SK-N-SH treated with all-trans-retinoic acid at 6 μM for 48 hours (cell line): ENCODE results near the gene NDFIP1.

Experiments
- ATAC-seq: fragments of 200-7000 bp; cut with Tn5 transposase; 3 replicates; pipeline ENCODE4 v1.9.1; 2020; ENCODE audit warnings: mild to moderate bottlenecking, moderate library complexity
- BACH2 ChIP-seq: fragments of 250-450 bp; sonication (Bioruptor Pico); IDR thresholded peaks from 2 replicates; pipeline ENCODE4 v1.9.0; 2021; ENCODE audit warnings: mild to moderate bottlenecking, borderline replicate concordance
- CSDC2 ChIP-seq: fragments of 250-450 bp; sonication (Bioruptor Pico); IDR thresholded peaks from 2 replicates; pipeline ENCODE4 v1.5.0; 2020; ENCODE audit warnings: mild to moderate bottlenecking, moderate library complexity
- ESRRG ChIP-seq: fragments of 250-450 bp; sonication (Bioruptor Pico); IDR thresholded peaks from 2 replicates; pipeline ENCODE4 v1.6.1; 2021; ENCODE audit warnings: mild to moderate bottlenecking
- GLIS3 ChIP-seq: fragments of 250-450 bp; sonication (Bioruptor Pico); IDR thresholded peaks from 2 replicates; pipeline ENCODE4 v1.5.0; 2020; ENCODE audit warnings: mild to moderate bottlenecking, moderate library complexity
- ISL1 ChIP-seq: fragments of 250-450 bp; sonication (Bioruptor Pico); IDR thresholded peaks from 2 replicates; pipeline ENCODE4 v2.1.2; 2022; ENCODE audit warnings: mild to moderate bottlenecking, moderate library complexity
- OSR1 ChIP-seq: fragments of 250-450 bp; sonication (Bioruptor Pico); IDR thresholded peaks from 2 replicates; pipeline ENCODE4 v1.8.0; 2022; ENCODE audit warnings: moderate library complexity, mild to moderate bottlenecking, inconsistent platforms
- PPARA ChIP-seq: fragments of 250-450 bp; sonication (Bioruptor Pico); IDR thresholded peaks from 2 replicates; pipeline ENCODE4 v1.5.0; 2020; ENCODE audit warnings: mild to moderate bottlenecking, borderline replicate concordance
- RARB ChIP-seq: fragments of 250-450 bp; sonication (Bioruptor Pico); IDR thresholded peaks from 2 replicates; pipeline ENCODE4 v1.8.0; 2021; ENCODE audit warnings: mild to moderate bottlenecking, moderate library complexity
- SNAI2 ChIP-seq: fragments of 250-450 bp; sonication (Bioruptor Pico); IDR thresholded peaks from 2 replicates; pipeline ENCODE4 v1.5.0; 2020; ENCODE audit warnings: mild to moderate bottlenecking, moderate library complexity
- TCF4 ChIP-seq: fragments of 250-450 bp; sonication (Bioruptor Pico); IDR thresholded peaks from 2 replicates; pipeline ENCODE4 v1.8.0; 2021; ENCODE audit warnings: mild to moderate bottlenecking, moderate library complexity, borderline replicate concordance
- TOX ChIP-seq: fragments of 250-450 bp; sonication (Bioruptor Pico); IDR thresholded peaks from 2 replicates; pipeline ENCODE4 v1.8.0; 2021; ENCODE audit warnings: mild to moderate bottlenecking, moderate library complexity, borderline replicate concordance
- ZC3H10 ChIP-seq: fragments of 250-450 bp; sonication (Bioruptor Pico); IDR thresholded peaks from 2 replicates; pipeline ENCODE4 v1.5.1; 2021; ENCODE audit warnings: mild to moderate bottlenecking, moderate library complexity
- ZFP3 ChIP-seq: fragments of 250-450 bp; sonication (Bioruptor Pico); IDR thresholded peaks from 2 replicates; pipeline ENCODE4 v1.5.0; 2020; ENCODE audit warnings: mild to moderate bottlenecking, moderate library complexity
- ZNF565 ChIP-seq: fragments of 450-650 bp; formaldehyde crosslinking; conservative IDR thresholded peaks from 2 replicates; pipeline ENCODE4 v1.5.0; 2020; ENCODE audit warnings: low read depth, mild to moderate bottlenecking, moderate library complexity
- ZNF70 ChIP-seq: fragments of 450-650 bp; formaldehyde crosslinking; IDR thresholded peaks from 2 replicates; pipeline ENCODE4 v1.5.0; 2020; ENCODE audit warnings: mild to moderate bottlenecking, moderate library complexity
- ZNF8 ChIP-seq: fragments of 450-650 bp; formaldehyde crosslinking; IDR thresholded peaks from 2 replicates; pipeline ENCODE4 v1.5.0; 2020; ENCODE audit warnings: mild to moderate bottlenecking, moderate library complexity
- TF ChIP-seq, protein P1 (sequence below): fragments of 250-450 bp; sonication (Bioruptor Pico); IDR thresholded peaks from 2 replicates; pipeline ENCODE4 v1.8.0; 2020; ENCODE audit warnings: mild to moderate bottlenecking, moderate library complexity, borderline replicate concordance
- TF ChIP-seq, protein P2 (sequence below): fragments of 250-450 bp; sonication (Bioruptor Pico); IDR thresholded peaks from 2 replicates; pipeline ENCODE4 v1.5.1; 2021; ENCODE audit warnings: mild to moderate bottlenecking, moderate library complexity
- TF ChIP-seq, protein P3 (sequence below): fragments of 250-450 bp; sonication (Bioruptor Pico); IDR thresholded peaks from 2 replicates; pipeline ENCODE4 v1.8.0; 2021; ENCODE audit warnings: low read depth, mild to moderate bottlenecking, moderate library complexity, borderline replicate concordance
- TF ChIP-seq, protein P4 (sequence below): fragments of 250-450 bp; sonication (Bioruptor Pico); IDR thresholded peaks from 2 replicates; pipeline ENCODE4 v1.5.0; 2020; ENCODE audit warnings: mild to moderate bottlenecking, moderate library complexity

The NDFIP1 gene

DNA sequence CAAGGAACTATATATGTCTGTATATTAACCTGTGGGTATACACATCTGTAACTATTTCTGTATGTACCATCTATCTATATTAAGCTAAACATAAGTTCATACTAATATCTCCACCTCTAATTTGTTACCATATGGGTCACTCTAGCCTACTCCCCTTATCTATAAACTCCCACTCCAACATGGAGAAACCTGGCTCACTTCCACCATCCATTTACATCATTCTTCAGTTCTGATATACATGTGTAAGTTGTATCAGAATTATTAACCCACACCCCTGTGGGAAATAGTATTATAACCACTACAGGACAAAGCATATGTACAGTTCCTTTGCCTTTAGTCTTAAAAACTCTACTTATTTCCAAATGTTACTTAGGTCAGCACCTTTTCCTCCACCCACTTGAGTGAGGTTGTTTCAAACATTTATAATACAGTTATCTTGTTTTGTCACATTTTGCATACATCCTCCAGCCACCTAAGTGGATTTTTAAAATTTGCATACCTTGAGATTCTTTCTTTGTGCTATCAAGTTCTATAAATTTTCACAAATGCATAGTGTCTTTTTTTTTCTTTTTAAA is 10.6 kb downstream of the NDFIP1 start:
- TF ChIP-seq GLIS3 (CRISPR knock-in tag) (no peak), BACH2 (CRISPR knock-in tag) (no peak), ESRRG (CRISPR knock-in tag) (no peak), SNAI2 (CRISPR knock-in tag) (no peak), ZNF8 (no peak), RARB (CRISPR knock-in tag) (no peak), PPARA (CRISPR knock-in tag) (no peak), TOX (CRISPR knock-in tag) (no peak), OSR1 (CRISPR knock-in tag) (no peak), TCF4 (CRISPR knock-in tag) (no peak), ISL1 (CRISPR knock-in tag) (no peak), CSDC2 (CRISPR knock-in tag) (no peak)
- ATAC-seq, result no peak

DNA sequence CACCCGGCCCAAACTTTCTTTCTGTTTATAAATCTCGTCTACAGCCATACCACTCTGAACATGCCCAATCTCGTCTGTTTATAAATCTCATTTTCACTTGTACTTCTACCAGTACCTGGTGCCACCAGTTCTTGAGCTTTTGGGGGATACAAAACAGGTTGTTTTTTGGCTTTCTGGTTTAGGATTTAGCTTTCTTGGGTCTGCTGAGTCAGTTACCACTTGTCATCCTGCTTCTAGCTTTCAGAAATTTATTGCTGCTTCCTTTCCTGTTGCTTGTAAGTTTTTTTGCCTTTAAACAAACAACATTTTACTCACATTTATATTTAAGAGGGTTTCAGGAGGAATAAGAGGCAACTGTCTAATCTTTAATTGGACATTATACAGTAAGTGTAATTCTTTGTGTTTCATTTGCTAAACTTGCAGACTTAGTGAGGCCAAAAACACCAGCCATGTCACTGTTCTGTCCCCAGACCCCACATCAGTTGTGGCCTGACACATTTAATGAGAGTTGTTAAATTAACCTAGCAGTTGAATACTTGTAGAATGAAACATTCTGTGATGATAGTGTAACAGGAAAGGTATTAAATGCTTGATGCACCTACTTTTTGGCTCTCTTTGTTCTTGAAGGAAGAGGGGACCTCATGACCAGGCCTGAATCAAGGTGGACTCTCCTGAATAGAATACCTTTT is 11.8 kb downstream of the NDFIP1 start:
- no peak; the same call in 2 of the 3 replicates for ATAC-seq
- no peak for TF ChIP-seq ZNF8
- TF ChIP-seq ISL1 (CRISPR knock-in tag), result no peak
- no peak for TF ChIP-seq OSR1 (CRISPR knock-in tag)
- no peak for TF ChIP-seq SNAI2 (CRISPR knock-in tag)
- TF ChIP-seq, protein P1, sequence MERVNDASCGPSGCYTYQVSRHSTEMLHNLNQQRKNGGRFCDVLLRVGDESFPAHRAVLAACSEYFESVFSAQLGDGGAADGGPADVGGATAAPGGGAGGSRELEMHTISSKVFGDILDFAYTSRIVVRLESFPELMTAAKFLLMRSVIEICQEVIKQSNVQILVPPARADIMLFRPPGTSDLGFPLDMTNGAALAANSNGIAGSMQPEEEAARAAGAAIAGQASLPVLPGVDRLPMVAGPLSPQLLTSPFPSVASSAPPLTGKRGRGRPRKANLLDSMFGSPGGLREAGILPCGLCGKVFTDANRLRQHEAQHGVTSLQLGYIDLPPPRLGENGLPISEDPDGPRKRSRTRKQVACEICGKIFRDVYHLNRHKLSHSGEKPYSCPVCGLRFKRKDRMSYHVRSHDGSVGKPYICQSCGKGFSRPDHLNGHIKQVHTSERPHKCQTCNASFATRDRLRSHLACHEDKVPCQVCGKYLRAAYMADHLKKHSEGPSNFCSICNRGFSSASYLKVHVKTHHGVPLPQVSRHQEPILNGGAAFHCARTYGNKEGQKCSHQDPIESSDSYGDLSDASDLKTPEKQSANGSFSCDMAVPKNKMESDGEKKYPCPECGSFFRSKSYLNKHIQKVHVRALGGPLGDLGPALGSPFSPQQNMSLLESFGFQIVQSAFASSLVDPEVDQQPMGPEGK, result no peak
- TF ChIP-seq ZC3H10 (CRISPR knock-in tag), result no peak
- TF ChIP-seq RARB (CRISPR knock-in tag), result no peak
- no peak for TF ChIP-seq ZNF565
- TF ChIP-seq ZNF70 (CRISPR knock-in tag), result no peak
- no peak for TF ChIP-seq TCF4 (CRISPR knock-in tag)

DNA sequence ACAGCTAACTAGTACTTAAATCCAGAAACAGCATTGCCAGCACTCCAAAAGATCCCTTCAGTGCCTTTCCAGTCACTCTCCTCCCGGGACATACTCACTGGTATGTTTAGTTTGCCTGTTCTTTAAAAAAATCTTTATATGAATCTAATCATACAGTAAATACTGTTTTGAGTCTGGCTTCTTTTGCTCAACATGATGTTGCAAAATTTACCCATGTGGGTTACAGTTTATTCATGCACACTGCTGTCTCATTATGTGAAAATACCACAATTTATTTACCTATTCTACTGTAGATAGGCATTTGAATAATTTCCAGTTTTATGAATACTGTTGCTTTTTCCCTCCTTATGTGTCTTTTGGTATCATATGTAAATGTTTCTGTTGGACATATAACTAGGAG is 13.5 kb downstream of the NDFIP1 start:
- no peak for TF ChIP-seq ZNF8
- TF ChIP-seq ESRRG (CRISPR knock-in tag), result no peak
- TF ChIP-seq ZNF565, result no peak
- TF ChIP-seq, protein P2, sequence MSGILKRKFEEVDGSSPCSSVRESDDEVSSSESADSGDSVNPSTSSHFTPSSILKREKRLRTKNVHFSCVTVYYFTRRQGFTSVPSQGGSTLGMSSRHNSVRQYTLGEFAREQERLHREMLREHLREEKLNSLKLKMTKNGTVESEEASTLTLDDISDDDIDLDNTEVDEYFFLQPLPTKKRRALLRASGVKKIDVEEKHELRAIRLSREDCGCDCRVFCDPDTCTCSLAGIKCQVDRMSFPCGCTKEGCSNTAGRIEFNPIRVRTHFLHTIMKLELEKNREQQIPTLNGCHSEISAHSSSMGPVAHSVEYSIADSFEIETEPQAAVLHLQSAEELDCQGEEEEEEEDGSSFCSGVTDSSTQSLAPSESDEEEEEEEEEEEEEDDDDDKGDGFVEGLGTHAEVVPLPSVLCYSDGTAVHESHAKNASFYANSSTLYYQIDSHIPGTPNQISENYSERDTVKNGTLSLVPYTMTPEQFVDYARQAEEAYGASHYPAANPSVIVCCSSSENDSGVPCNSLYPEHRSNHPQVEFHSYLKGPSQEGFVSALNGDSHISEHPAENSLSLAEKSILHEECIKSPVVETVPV, result no peak
- TF ChIP-seq BACH2 (CRISPR knock-in tag), result no peak
- TF ChIP-seq, protein P1, result no peak
- TF ChIP-seq, protein P3, sequence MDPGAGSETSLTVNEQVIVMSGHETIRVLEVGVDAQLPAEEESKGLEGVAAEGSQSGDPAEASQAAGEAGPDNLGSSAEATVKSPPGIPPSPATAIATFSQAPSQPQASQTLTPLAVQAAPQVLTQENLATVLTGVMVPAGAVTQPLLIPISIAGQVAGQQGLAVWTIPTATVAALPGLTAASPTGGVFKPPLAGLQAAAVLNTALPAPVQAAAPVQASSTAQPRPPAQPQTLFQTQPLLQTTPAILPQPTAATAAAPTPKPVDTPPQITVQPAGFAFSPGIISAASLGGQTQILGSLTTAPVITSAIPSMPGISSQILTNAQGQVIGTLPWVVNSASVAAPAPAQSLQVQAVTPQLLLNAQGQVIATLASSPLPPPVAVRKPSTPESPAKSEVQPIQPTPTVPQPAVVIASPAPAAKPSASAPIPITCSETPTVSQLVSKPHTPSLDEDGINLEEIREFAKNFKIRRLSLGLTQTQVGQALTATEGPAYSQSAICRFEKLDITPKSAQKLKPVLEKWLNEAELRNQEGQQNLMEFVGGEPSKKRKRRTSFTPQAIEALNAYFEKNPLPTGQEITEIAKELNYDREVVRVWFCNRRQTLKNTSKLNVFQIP, result no peak
- TF ChIP-seq, protein P4, sequence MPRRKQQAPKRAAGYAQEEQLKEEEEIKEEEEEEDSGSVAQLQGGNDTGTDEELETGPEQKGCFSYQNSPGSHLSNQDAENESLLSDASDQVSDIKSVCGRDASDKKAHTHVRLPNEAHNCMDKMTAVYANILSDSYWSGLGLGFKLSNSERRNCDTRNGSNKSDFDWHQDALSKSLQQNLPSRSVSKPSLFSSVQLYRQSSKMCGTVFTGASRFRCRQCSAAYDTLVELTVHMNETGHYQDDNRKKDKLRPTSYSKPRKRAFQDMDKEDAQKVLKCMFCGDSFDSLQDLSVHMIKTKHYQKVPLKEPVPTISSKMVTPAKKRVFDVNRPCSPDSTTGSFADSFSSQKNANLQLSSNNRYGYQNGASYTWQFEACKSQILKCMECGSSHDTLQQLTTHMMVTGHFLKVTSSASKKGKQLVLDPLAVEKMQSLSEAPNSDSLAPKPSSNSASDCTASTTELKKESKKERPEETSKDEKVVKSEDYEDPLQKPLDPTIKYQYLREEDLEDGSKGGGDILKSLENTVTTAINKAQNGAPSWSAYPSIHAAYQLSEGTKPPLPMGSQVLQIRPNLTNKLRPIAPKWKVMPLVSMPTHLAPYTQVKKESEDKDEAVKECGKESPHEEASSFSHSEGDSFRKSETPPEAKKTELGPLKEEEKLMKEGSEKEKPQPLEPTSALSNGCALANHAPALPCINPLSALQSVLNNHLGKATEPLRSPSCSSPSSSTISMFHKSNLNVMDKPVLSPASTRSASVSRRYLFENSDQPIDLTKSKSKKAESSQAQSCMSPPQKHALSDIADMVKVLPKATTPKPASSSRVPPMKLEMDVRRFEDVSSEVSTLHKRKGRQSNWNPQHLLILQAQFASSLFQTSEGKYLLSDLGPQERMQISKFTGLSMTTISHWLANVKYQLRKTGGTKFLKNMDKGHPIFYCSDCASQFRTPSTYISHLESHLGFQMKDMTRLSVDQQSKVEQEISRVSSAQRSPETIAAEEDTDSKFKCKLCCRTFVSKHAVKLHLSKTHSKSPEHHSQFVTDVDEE (CRISPR knock-in tag), result no peak
- no peak for TF ChIP-seq ZNF70 (CRISPR knock-in tag)
- TF ChIP-seq TOX (CRISPR knock-in tag), result no peak
- TF ChIP-seq ZFP3, result no peak

More for the DNA sequence above, 13.5 kb downstream of the NDFIP1 start:
- ATAC-seq, result no peak
